ENCODE results near the gene SNX32.

Gene SNX32

DNA sequence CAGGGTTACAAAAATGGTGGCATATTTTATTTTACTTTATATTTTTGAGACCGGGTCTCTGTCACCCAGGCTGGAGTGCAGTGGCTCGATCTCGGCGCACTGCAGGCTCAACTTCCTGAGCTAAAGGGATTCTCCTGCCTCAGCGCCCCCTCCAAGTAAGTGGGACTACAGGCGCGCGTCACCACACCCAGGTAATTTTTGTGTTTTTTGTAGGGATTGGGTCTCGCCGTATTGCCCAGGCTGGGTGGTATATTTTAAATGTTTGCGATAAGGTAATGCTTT lies 67.1 kb downstream of the SNX32 start:
- TF ChIP-seq, protein P1, sequence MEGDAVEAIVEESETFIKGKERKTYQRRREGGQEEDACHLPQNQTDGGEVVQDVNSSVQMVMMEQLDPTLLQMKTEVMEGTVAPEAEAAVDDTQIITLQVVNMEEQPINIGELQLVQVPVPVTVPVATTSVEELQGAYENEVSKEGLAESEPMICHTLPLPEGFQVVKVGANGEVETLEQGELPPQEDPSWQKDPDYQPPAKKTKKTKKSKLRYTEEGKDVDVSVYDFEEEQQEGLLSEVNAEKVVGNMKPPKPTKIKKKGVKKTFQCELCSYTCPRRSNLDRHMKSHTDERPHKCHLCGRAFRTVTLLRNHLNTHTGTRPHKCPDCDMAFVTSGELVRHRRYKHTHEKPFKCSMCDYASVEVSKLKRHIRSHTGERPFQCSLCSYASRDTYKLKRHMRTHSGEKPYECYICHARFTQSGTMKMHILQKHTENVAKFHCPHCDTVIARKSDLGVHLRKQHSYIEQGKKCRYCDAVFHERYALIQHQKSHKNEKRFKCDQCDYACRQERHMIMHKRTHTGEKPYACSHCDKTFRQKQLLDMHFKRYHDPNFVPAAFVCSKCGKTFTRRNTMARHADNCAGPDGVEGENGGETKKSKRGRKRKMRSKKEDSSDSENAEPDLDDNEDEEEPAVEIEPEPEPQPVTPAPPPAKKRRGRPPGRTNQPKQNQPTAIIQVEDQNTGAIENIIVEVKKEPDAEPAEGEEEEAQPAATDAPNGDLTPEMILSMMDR (IDR thresholded peaks at IDR 0.05; ENCODE audit: low read depth, low read length) = no peak
- no peak for DNase-seq (ENCODE audit: extremely low read depth, low read depth)

DNA sequence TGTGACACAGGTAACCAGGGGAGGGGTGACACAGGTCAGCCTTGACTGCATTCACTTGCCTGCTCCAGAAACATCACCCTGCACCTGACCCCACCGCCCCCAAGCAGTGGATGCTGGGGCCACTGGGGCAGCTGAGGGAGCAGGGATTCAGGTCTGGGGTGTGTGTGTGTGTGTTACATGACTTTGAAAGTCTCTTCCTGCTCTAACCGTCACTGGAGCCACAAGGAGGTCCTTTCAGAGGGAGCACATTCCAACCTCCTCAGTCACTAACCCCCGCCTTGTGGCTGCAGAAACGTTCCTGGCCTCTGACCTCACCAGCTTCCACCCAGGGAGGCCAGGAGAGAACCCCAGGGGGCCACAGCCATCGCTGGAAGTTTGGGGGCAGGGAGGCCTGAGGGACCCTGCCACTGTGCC lies 69.3 kb downstream of the SNX32 start:
- TF ChIP-seq, protein P1 (IDR thresholded peaks at IDR 0.05; ENCODE audit: low read depth, low read length) = no peak
- DNase-seq (ENCODE audit: extremely low read depth, low read depth) = peak; percentile 60
